ENCODE data around the gene FREM3.
"Not testable (repeated sequence)": the region's sequence is repeated elsewhere in the genome, so short reads cannot be mapped to it uniquely, and the experiment has no call there.

- TF ChIP-seq KDM5A (IDR thresholded peaks at IDR 0.05); CTCF (IDR thresholded peaks at IDR 0.05); RCOR1 (IDR thresholded peaks at IDR 0.05; ENCODE audit: low read depth, low read length); POLR2A (IDR thresholded peaks at IDR 0.05; ENCODE audit: low read length); REST (IDR thresholded peaks at IDR 0.05): not testable (repeated sequence)
Measured at GRCh38 chr4:143528046-143528445, 172.4 kb downstream of the FREM3 start.
